T-helper 1 cell treated with Interleukin-12 subunit alpha and Interleukin-12 subunit beta and Interleukin-4 antibody, amounts not matched to agents 30 μg/mL and 1 μg/mL, for 36 hours (primary cell): Measurements from ENCODE around the gene NTRK1.

Source experiments
- H3K27ac Mint-ChIP-seq: one replicate; pipeline ENCODE4 v1.8.0; 2021; ENCODE audit warnings: mild to moderate bottlenecking, mixed read lengths
- H3K27me3 Mint-ChIP-seq: one replicate; pipeline ENCODE4 v1.8.0; 2021; ENCODE audit warnings: low read depth, mixed read lengths
- H3K36me3 Mint-ChIP-seq: one replicate; pipeline ENCODE4 v1.8.0; 2021; ENCODE audit warnings: low read depth, mixed read lengths
- H3K4me1 Mint-ChIP-seq: one replicate; pipeline ENCODE4 v1.8.0; 2021; ENCODE audit warnings: low read depth, mixed read lengths
- H3K4me3 Mint-ChIP-seq: one replicate; pipeline ENCODE4 v1.8.0; 2021; ENCODE audit warnings: mild to moderate bottlenecking, moderate library complexity, mixed read lengths
- H3K9me3 Mint-ChIP-seq: one replicate; pipeline ENCODE4 v1.8.0; 2021; ENCODE audit warnings: mixed read lengths

NTRK1 gene

GRCh38 chr1:156874572-156875340 is 14.1 kb downstream of the NTRK1 start:
- peaks cover 4% of the 10 kb centered on the region for H3K4me1 Mint-ChIP-seq
- no peaks in the 10 kb centered on the region for H3K36me3 Mint-ChIP-seq
- H3K27ac Mint-ChIP-seq = no peak overlapping the region
- H3K9me3 Mint-ChIP-seq = no peaks in the 10 kb centered on the region
- H3K27me3 Mint-ChIP-seq = peaks cover 17% of the 10 kb centered on the region
- H3K4me3 Mint-ChIP-seq = no peak overlapping the region

- Mint-ChIP-seq H3K9me3 (no peaks in the 10 kb centered on the region), H3K27me3 (peaks cover 17% of the 10 kb centered on the region), H3K4me1 (peaks cover 4% of the 10 kb centered on the region), H3K36me3 (no peaks in the 10 kb centered on the region), H3K4me3 (no peak overlapping the region), H3K27ac (no peak overlapping the region)
Measured at GRCh38 chr1:156875341-156875615, 14.6 kb downstream of the NTRK1 start.

GRCh38 chr1:156876281-156876680 is 15.6 kb downstream of the NTRK1 start:
- no peaks in the 10 kb centered on the region for H3K36me3 Mint-ChIP-seq
- H3K27me3 Mint-ChIP-seq = peaks cover 17% of the 10 kb centered on the region
- no peak overlapping the region for H3K27ac Mint-ChIP-seq
- no peak overlapping the region for H3K4me3 Mint-ChIP-seq
- H3K9me3 Mint-ChIP-seq = no peaks in the 10 kb centered on the region
- no peaks in the 10 kb centered on the region for H3K4me1 Mint-ChIP-seq

- Mint-ChIP-seq H3K27ac (no peak overlapping the region), H3K4me1 (no peaks in the 10 kb centered on the region), H3K36me3 (no peaks in the 10 kb centered on the region), H3K9me3 (no peaks in the 10 kb centered on the region), H3K4me3 (no peak overlapping the region), H3K27me3 (peaks cover 17% of the 10 kb centered on the region)
Measured at GRCh38 chr1:156877433-156878170, 16.9 kb downstream of the NTRK1 start.

GRCh38 chr1:156879876-156880275 is 19.2 kb downstream of the NTRK1 start:
- no peaks in the 10 kb centered on the region for H3K36me3 Mint-ChIP-seq
- no peak overlapping the region for H3K27ac Mint-ChIP-seq
- no peaks in the 10 kb centered on the region for H3K4me1 Mint-ChIP-seq
- H3K4me3 Mint-ChIP-seq = no peak overlapping the region
- H3K9me3 Mint-ChIP-seq = no peaks in the 10 kb centered on the region
- H3K27me3 Mint-ChIP-seq = peaks cover 19% of the 10 kb centered on the region

GRCh38 chr1:156880473-156880872 is 19.8 kb downstream of the NTRK1 start:
- Mint-ChIP-seq H3K4me3 (no peak overlapping the region), H3K27ac (no peak overlapping the region), H3K9me3 (no peaks in the 10 kb centered on the region), H3K27me3 (peaks cover 18% of the 10 kb centered on the region), H3K4me1 (no peaks in the 10 kb centered on the region), H3K36me3 (no peaks in the 10 kb centered on the region)

GRCh38 chr1:156881101-156881500 is 20.4 kb downstream of the NTRK1 start:
- Mint-ChIP-seq H3K27ac (no peak overlapping the region), H3K4me1 (no peaks in the 10 kb centered on the region), H3K9me3 (no peaks in the 10 kb centered on the region), H3K27me3 (peaks cover 20% of the 10 kb centered on the region), H3K36me3 (no peaks in the 10 kb centered on the region), H3K4me3 (no peak overlapping the region)

- no peak overlapping the region for H3K27ac Mint-ChIP-seq
- H3K27me3 Mint-ChIP-seq = peaks cover 25% of the 10 kb centered on the region
- no peaks in the 10 kb centered on the region for H3K9me3 Mint-ChIP-seq
- H3K4me1 Mint-ChIP-seq = no peaks in the 10 kb centered on the region
- H3K36me3 Mint-ChIP-seq = no peaks in the 10 kb centered on the region
- H3K4me3 Mint-ChIP-seq = no peak overlapping the region
Measured at GRCh38 chr1:156881663-156882062, 21.0 kb downstream of the NTRK1 start.

- peaks cover 25% of the 10 kb centered on the region for H3K27me3 Mint-ChIP-seq
- H3K9me3 Mint-ChIP-seq = no peaks in the 10 kb centered on the region
- H3K4me1 Mint-ChIP-seq = no peaks in the 10 kb centered on the region
- H3K36me3 Mint-ChIP-seq = no peaks in the 10 kb centered on the region
- H3K27ac Mint-ChIP-seq = no peak overlapping the region
- no peak overlapping the region for H3K4me3 Mint-ChIP-seq
Measured at GRCh38 chr1:156882543-156882942, 21.9 kb downstream of the NTRK1 start.

- Mint-ChIP-seq H3K4me1 (no peaks in the 10 kb centered on the region), H3K27ac (no peak overlapping the region), H3K4me3 (no peak overlapping the region), H3K9me3 (no peaks in the 10 kb centered on the region), H3K36me3 (no peaks in the 10 kb centered on the region), H3K27me3 (peaks cover 22% of the 10 kb centered on the region)
Measured at GRCh38 chr1:156883919-156884318, 23.3 kb downstream of the NTRK1 start.

GRCh38 chr1:156884560-156885184 is 24.0 kb downstream of the NTRK1 start:
- Mint-ChIP-seq H3K36me3 (no peaks in the 10 kb centered on the region), H3K27me3 (peaks cover 22% of the 10 kb centered on the region), H3K9me3 (no peaks in the 10 kb centered on the region), H3K4me1 (no peaks in the 10 kb centered on the region), H3K27ac (no peak overlapping the region), H3K4me3 (no peak overlapping the region)

- H3K9me3 Mint-ChIP-seq = no peaks in the 10 kb centered on the region
- H3K27me3 Mint-ChIP-seq = peaks cover 26% of the 10 kb centered on the region
- H3K4me1 Mint-ChIP-seq = peaks cover 3% of the 10 kb centered on the region
- H3K27ac Mint-ChIP-seq = no peak overlapping the region
- no peaks in the 10 kb centered on the region for H3K36me3 Mint-ChIP-seq
- H3K4me3 Mint-ChIP-seq = no peak overlapping the region
Measured at GRCh38 chr1:156885314-156885713, 24.6 kb downstream of the NTRK1 start.

GRCh38 chr1:156885880-156886355 is 25.3 kb downstream of the NTRK1 start:
- no peak overlapping the region for H3K27ac Mint-ChIP-seq
- H3K36me3 Mint-ChIP-seq = no peaks in the 10 kb centered on the region

GRCh38 chr1:156886583-156887281 is 26.1 kb downstream of the NTRK1 start:
- peaks cover 39% of the 10 kb centered on the region for H3K27me3 Mint-ChIP-seq
- no peaks in the 10 kb centered on the region for H3K9me3 Mint-ChIP-seq
- no peak overlapping the region for H3K4me3 Mint-ChIP-seq
- H3K36me3 Mint-ChIP-seq = no peaks in the 10 kb centered on the region
- no peak overlapping the region for H3K27ac Mint-ChIP-seq
- H3K4me1 Mint-ChIP-seq = peaks cover 4% of the 10 kb centered on the region

More at GRCh38 chr1:156885880-156886355, 25.3 kb downstream of the NTRK1 start:
- Mint-ChIP-seq H3K4me3 (no peak overlapping the region), H3K27me3 (peaks cover 31% of the 10 kb centered on the region), H3K4me1 (peaks cover 3% of the 10 kb centered on the region), H3K9me3 (no peaks in the 10 kb centered on the region)
